GM12865 (cell line): ENCODE measurements around the gene FAM111A.

Experiments used
- DNase-seq: peaks from one replicate; pipeline ENCODE4 v3.0.0; 2010; ENCODE audit warnings: low read depth
- H3K4me3 ChIP-seq: 2 replicates; pipeline ENCODE4 v1.5.1; 2011; ENCODE audit warnings: mild to moderate bottlenecking, low read depth, low read length, control low read depth
- CTCF ChIP-seq: IDR thresholded peaks from 2 replicates; pipeline ENCODE4 v1.5.1; 2011; ENCODE audit warnings: low read length, control low read depth, low read depth, inconsistent platforms; ENCODE audit not compliant: insufficient read depth; ENCODE audit errors: missing control alignments

FAM111A gene

GRCh38 chr11:59172345-59173079, 29.9 kb downstream of the FAM111A start:
- peak overlapping the region; percentile 82 for H3K4me3 ChIP-seq
- peak; percentile 82 for DNase-seq
- TF ChIP-seq CTCF = no peak

- no peak for DNase-seq
- H3K4me3 ChIP-seq = peak overlapping the region; percentile 82
- no peak for TF ChIP-seq CTCF
Observed at GRCh38 chr11:59173080-59173963, 30.7 kb downstream of the FAM111A start.

GRCh38 chr11:59173964-59174663, 31.5 kb downstream of the FAM111A start:
- DNase-seq = peak; percentile 68
- no peak for TF ChIP-seq CTCF
- peak overlapping the region; percentile 82 for H3K4me3 ChIP-seq

GRCh38 chr11:59174664-59175033, 32.0 kb downstream of the FAM111A start:
- peak; percentile 35 for DNase-seq
- no peak for TF ChIP-seq CTCF
- H3K4me3 ChIP-seq = peak overlapping the region; percentile 82

DNA sequence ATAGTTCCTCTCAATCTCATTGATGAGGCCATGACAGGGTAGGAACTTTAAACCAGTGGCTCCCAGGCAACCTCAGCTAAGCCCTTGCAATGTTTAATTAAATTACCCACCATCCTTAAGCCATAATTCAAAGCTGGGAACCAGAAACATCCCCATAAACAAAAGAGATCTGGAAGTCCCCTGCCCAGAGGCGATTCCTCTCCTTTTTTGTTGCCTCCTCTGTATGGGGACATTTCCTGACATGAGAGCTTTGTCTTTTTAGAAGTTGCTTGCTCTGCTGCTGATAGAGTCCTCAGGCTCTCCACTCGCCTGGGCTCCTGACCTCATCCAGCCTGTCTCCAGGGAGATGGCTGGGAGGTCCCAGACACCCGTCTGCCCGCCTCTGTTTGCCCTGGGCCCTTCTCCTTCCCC, 32.4 kb downstream of the FAM111A start:
- peak; percentile 34 for DNase-seq
- no peak overlapping the region; the same call in none of the 2 replicates for H3K4me3 ChIP-seq
- no peak for TF ChIP-seq CTCF

GRCh38 chr11:59176330-59176729, 33.7 kb downstream of the FAM111A start:
- DNase-seq = no peak
- no peak overlapping the region for H3K4me3 ChIP-seq
- TF ChIP-seq CTCF = no peak
